GM23338 (cell line): ENCODE measurements around the gene FOXL1.

Experiments used
- CTCF ChIP-seq, 2 experiments: fragments of 200-600 bp in 1 of 2; sonication (generic) in 1 of 2; conservative IDR thresholded peaks; 2 replicates each; pipeline versions ENCODE4 v1.5.1 to v1.6.1; 2016 to 2017; ENCODE audit warnings: antibody characterized with exemption in 2 of 2, low read depth in 2 of 2, mild to moderate bottlenecking in 2 of 2, moderate library complexity in 1 of 2
- EZH2 ChIP-seq: fragments of 200-600 bp; sonication (generic); IDR thresholded peaks from one replicate; pipeline ENCODE4 v1.8.0; 2017; ENCODE audit warnings: antibody characterized with exemption, mild to moderate bottlenecking, low read depth; ENCODE audit not compliant: unreplicated experiment
- JUNB ChIP-seq: IDR thresholded peaks from one replicate; pipeline ENCODE4 v1.6.1; 2016; ENCODE audit warnings: antibody characterized with exemption; ENCODE audit not compliant: unreplicated experiment
- POLR2AphosphoS5 ChIP-seq: IDR thresholded peaks from 2 replicates; pipeline ENCODE4 v1.6.1; 2016; ENCODE audit warnings: antibody characterized with exemption, low read depth
- TF ChIP-seq, protein P1 (sequence below): IDR thresholded peaks from one replicate; pipeline ENCODE4 v1.6.1; 2018; ENCODE audit warnings: antibody characterized with exemption; ENCODE audit not compliant: unreplicated experiment

DNA sequence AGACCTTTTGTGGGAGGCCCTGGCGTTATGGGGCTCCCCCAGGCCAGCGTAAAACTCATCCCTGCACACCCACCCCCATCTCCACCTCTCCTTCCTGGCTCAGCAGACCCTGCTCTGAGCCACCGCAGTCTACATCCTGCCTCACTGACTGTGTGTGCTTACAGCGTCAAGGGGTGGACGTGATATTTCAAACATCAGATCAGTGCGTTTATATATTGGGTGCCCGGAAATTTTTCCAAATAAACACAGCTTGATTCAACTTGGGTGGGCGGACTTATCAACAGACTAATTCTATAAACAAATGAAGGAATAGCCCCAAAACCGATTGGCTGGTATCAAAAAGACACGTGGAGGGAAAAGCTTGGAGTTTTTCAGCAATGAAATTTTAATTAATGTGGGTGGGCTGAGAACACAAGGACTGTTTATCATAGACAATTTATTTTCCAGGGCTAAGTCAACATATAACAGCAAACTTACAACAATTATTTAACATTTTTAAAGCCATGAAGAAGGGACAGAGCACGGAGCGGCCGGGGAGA, at the start of gene FOXL1:
- TF ChIP-seq EZH2 (peak; percentile 72), CTCF (conservative IDR thresholded peaks at IDR 0.05; ENCODE audit: low read depth in 2 of 2) (no peak), JUNB (no peak), POLR2AphosphoS5 (no peak)
- TF ChIP-seq, protein P1, sequence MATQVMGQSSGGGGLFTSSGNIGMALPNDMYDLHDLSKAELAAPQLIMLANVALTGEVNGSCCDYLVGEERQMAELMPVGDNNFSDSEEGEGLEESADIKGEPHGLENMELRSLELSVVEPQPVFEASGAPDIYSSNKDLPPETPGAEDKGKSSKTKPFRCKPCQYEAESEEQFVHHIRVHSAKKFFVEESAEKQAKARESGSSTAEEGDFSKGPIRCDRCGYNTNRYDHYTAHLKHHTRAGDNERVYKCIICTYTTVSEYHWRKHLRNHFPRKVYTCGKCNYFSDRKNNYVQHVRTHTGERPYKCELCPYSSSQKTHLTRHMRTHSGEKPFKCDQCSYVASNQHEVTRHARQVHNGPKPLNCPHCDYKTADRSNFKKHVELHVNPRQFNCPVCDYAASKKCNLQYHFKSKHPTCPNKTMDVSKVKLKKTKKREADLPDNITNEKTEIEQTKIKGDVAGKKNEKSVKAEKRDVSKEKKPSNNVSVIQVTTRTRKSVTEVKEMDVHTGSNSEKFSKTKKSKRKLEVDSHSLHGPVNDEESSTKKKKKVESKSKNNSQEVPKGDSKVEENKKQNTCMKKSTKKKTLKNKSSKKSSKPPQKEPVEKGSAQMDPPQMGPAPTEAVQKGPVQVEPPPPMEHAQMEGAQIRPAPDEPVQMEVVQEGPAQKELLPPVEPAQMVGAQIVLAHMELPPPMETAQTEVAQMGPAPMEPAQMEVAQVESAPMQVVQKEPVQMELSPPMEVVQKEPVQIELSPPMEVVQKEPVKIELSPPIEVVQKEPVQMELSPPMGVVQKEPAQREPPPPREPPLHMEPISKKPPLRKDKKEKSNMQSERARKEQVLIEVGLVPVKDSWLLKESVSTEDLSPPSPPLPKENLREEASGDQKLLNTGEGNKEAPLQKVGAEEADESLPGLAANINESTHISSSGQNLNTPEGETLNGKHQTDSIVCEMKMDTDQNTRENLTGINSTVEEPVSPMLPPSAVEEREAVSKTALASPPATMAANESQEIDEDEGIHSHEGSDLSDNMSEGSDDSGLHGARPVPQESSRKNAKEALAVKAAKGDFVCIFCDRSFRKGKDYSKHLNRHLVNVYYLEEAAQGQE, result no peak
